Stimulated activated CD4-positive, alpha-beta T cell treated with anti-CD3 and anti-CD28 coated beads, Interleukin-12 subunit alpha, Interleukin-12 subunit beta, amount 100 ng/mL, for 24 hours (primary cell): Measurements from ENCODE around the gene EXOC4.

Experiments used
- DNase-seq, 2 experiments: peaks; one replicate each; pipeline ENCODE4 v3.0.0-alpha.2; 2020; ENCODE audit warnings: low read depth in 2 of 2

Gene EXOC4

DNA sequence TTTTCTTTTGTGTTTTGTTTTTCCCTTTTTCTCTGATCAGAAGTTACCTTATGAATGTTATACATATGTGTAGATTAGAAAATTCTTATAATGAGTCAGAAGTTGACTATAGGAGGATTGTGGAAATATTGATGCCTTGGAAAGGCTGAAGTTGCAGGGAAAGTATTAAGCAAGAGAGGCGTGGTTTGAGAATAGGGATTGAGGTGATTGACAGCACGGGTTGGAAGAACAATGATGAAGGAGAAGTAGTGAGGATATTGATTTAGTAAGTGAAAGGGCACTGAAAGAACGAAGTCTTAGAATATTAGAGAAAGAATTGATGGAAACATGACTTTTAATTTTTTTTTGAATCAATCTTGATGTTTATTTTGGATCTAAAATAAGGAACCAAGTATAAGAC is 176.0 kb downstream of the EXOC4 start:
- no peak for DNase-seq

DNA sequence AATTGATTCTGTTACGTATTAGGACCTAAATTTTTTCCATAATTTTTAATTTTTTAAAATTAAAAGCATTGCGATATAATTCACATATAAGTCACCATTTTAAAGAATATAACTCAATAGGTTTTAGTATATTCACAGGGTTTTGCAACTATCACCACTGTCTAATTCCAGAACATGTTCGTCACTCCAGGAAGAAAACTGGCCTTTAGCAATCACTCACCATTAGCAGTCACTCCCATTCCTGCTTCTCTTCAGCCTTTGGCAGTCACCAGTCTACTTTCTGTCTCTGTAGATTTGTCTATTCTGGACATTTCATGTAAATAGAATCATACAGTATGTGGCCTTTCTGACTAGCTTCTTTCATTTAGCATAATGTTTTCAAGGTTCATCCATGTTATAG is 176.5 kb downstream of the EXOC4 start:
- no peak for DNase-seq

DNA sequence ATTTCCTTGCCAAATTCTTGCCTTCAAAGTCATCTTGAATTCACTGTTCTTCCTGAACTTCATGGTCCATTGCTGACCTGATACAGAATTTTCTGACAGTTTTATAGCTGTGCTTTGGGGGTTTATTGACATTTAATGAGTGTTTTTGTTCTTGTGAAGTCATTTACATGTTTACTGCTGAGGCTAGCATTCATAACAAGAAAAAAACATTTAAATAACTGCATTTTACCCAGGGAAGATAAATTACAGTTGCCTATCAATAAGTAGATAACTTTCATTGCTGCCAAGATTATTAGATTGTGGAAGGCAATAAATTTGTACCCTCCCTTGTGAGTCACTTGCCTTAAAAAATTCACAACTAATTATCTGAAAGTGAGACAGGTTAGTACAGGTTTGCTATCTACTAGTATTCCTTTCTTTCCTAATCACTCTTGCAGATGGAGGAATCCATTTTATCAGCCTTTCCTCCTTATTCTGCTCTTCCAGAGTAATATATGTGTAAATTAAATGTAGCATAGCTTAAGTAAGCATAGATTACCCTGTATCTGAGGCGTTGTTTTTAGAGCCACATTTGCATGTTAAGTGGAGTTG is 178.4 kb downstream of the EXOC4 start:
- no peak for DNase-seq

DNA sequence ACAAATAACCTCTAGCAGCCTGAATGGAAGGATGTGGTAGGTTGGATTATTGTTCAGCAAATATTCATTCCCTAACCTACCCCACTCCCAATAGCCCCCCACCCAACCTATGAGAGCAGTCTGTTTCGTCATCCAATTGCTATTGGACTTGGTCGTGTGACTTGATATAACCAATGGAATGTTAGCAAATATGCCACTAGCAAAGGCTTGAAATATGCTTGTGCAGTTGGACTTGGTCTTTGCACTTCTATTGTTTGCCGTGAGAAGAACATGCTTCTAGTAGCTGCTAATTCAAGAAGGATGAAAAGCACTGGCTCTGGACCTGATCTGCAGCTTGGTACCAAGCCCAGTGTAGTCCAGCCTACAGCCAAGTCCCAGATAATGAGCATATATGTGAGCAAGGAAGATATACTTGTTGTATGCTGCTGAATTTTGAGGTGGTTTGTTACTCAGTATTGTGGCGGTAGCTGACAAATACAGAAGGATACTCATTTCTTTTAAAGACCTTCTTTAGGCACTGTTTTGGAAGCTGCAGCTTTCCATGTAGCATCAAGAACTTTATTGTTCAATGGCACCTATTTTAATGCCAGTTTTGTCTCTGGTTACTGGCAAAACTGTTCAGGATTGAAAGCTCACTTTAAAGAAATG is 180.4 kb downstream of the EXOC4 start:
- DNase-seq = no peak

DNA sequence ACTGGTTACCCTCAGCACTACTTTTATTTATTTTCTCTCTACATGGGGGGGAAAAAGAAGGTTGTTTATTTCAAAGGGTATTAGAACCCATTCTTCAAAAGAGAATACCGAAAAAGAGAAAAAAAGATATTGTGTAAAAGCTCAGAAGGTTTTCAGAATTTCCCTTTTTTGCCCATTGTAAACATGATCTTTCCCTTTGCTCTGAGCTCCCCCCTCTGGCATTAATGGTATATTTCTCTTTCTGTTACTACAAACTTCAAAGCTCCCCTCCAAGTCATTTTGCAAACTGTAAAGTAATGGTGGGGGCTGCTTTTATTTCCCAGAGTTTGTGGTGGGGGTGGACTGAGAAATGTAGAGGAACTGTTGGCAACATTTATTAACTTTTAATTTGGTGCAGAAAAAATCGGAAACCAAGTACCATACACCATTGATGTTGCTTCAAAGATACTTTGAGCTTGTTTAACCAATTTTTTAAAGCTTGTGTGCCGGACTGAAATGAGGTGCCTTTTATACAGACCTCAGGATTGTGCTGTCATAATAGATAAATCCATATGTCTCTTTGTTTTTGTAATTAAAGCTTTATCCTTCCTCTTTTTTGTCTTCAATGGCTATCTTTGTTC is 181.5 kb downstream of the EXOC4 start:
- no peak for DNase-seq

DNA sequence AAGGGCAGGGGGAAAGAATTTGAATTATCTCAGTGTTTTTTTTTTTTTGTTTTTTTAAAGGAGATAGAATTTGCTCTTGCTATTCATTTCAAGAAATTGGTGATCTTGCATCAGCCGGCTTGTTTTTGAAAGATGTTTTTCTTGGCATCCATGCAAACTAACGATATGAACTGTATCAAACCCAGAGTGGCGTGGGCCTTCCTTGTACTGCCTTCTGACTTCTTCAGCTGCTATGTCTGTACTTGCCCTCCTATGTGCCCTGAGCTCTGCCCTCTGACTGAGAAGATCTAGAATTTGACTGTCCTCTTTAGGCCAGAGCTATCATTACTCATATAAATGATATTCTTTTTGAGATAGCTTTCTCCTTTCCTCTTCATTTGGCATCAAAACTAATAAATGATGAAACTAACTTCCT is 183.1 kb downstream of the EXOC4 start:
- no peak for DNase-seq

- DNase-seq = no peak
Measured at GRCh38 chr7:133437544-133437943, 184.7 kb downstream of the EXOC4 start.

DNA sequence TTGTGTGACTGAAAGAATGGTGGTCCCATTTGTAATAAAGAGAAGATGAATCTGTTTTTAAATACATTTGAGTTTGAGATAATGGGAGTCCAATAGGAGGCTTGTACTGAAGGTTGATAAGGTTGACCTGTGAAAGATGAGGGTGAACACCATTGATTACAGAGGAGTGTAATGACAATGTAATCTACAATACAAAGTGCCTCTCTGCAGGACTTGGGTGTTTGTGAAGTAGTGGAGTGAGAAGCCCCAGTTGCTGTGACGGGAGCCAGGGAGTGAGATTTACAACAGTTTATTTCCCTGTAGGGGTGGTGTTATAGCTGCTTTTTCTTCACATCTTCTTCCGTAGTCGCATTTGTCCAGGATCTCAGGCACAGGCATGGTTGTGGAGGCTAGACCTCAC is 189.9 kb downstream of the EXOC4 start:
- no peak for DNase-seq

DNA sequence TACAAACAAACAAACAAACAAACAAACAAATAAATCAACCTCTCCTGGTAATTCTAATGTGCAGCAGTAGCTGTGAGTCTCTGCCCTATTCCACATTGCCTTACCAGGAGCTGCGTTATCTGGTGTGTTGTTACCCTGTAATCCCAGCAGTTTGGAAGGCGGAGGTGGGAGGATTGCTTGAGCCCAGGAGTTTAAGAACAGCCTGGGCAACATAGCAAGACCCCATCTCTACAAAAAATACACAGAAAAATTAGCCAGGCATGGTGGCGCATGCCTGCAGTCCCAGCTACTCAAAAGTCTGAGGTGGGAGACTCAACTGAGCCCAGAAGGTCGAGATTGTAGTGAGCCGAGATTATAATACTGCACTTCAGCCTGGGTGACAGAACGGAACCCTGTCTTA is 192.7 kb downstream of the EXOC4 start:
- DNase-seq = no peak

- no peak for DNase-seq
Measured at GRCh38 chr7:133448012-133448411, 195.1 kb downstream of the EXOC4 start.

- no peak for DNase-seq
Measured at GRCh38 chr7:133452577-133452976, 199.7 kb downstream of the EXOC4 start.

DNA sequence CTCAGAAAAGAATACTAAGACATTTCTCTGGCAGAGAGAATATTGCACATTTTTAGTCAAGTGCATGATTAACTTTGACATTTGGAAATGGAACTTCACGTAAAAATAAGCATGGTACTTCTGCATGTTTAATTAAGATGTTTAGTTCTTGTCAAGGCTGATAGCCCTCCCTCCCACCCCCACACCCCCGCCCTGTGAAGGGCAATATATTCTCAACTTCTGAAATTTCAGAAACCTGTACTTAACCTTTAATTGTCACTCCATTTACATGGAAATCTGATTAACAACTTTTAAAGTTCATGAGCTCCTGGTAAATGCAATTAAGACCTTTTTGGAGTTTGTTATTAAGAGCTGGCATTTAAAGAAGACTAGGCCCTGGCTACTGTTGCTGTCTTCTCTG is 205.8 kb downstream of the EXOC4 start:
- DNase-seq = no peak

DNA sequence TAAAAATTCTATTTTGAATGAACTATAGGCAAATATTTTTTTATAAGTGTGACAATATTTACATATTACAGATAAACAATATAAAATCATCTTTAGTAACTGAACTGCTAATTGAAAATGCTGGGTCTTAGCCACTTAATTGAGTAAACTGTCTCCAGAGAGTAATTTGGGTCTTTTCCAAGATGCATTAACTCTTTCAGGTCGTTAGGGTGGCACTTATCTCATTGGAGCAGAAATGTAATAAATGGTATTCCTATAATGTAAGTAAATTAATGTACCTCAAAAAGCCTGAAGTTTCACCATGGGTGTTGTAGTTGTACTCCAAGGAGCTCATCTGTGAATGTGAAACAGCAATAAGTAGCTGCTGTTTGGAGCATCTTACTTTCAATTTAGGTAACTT is 208.5 kb downstream of the EXOC4 start:
- no peak for DNase-seq

GRCh38 chr7:133475655-133476054 is 222.8 kb downstream of the EXOC4 start:
- DNase-seq = no peak

DNA sequence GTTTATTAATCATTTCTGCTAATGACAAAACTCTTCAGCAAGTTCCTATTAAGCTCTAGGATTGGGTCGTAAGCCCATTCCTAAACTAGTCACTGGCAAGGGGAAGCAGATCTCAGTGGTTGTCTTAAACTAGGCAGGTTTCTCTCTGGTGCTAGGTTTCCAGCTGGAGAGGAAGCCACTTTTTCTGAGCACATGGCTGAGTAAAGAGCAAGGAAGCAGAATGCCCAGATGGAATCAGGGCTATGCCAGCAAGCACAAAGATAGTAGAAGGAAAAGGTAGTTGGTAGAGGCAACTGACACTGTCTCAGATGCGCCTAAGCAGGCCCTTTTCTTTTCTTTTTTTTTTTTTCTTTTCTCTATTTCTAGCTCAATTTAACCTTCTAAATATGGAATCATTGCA is 224.9 kb downstream of the EXOC4 start:
- no peak for DNase-seq

GRCh38 chr7:133478591-133479135 is 225.8 kb downstream of the EXOC4 start:
- DNase-seq = no peak

- no peak for DNase-seq
Measured at GRCh38 chr7:133479456-133480065, 226.7 kb downstream of the EXOC4 start.

GRCh38 chr7:133480868-133481267 is 228.0 kb downstream of the EXOC4 start:
- no peak for DNase-seq

DNA sequence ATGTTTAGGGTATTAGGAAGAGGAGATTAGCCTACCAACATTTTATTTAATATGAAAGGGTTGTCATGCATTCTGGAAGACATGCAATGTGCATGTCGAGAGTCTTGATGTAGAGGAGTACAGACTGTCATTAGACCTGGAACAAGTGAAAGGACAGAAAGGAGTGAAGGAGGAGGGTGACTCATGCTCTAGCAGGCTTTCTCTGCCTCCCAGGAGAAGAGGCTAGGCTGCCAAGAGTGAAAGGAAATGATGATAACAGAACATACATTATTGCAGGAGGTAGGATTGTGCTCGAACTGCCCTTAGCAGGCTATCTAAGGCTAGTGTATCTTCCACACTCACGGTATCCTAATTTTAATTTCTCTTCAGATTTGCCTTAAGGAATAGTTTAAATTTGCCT is 228.8 kb downstream of the EXOC4 start:
- no peak for DNase-seq

DNA sequence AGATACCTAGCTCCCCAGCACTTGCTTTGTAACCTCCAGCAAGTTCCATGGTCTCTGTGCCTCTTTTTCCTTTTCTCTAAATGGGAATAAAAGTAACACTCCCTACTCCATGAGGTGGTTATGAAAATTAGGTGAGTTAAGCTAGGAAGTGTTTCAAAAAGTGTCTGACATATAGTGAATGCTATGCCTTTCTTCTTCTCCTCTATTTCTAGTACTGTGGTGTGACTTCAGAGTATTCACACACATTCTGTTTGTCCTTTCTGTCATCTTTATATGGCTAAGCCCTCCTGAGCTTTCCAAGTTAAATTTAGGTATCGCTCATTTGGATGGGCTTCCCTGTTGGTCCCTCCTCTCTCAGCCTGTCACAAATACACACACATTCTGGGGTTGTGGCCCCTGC is 229.7 kb downstream of the EXOC4 start:
- no peak for DNase-seq

- DNase-seq = peak; percentile 4 to 17
Measured at GRCh38 chr7:133484086-133484485, 231.2 kb downstream of the EXOC4 start.

GRCh38 chr7:133489906-133490305 is 237.0 kb downstream of the EXOC4 start:
- DNase-seq = no peak

DNA sequence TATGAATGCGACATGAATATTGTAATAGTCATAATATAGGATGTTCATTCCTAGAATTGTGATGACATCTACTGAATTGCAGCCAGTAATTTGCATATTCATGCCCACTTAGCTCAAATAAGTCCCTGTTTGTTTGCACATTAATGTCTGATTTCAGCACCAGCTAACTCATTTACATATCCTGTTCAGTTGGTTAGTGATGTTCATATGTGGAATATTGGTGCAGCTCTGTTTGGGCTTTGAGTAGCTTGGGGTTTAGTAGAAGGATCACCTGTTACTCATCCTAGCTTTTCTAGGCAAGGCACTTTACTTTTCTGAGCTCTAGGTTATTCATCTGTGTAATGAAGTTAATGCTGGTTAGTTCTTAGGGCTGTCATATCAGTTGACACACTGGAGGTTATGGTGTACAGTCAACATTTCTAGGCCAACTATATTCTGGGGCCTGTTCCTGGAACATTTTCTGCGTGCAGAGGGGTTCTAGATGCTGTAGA is 238.4 kb downstream of the EXOC4 start:
- DNase-seq = no peak
